ENCODE results near the gene NUDT4. TPM values are rescaled to one million over a fixed set of nuclear protein-coding genes. Genes with fewer than 3 reads are reported as not detected.
A peak's percentile ranks its signal among the peaks of the same experiment; 100 is the strongest.

Gene NUDT4
- total and polyA plus RNA-seq, 9 of the 15 experiments (the other 6 are each of a cell fraction or from before 2014, with no cell fraction given): 38.1 to 164 (median 99.2) TPM

GRCh38 chr12:93348575-93349435 is 28.9 kb upstream of the NUDT4 start:
- TF ChIP-seq MEIS2 (IDR thresholded peaks at IDR 0.05; ENCODE audit: partially characterized antibody) (peak; percentile 11), MECOM (CRISPR knock-in tag; IDR thresholded peaks at IDR 0.05) (no peak)
- Histone ChIP-seq H3K4me3 (no peak overlapping the region), H3K36me3 (ENCODE audit: control insufficient read depth, insufficient read depth, low read length) (no peaks in the 10 kb centered on the region), H2AFZ (ENCODE audit: low read depth, low read length) (no peak overlapping the region), H3K9ac (ENCODE audit: insufficient read depth in 1 of 2, low read depth in 2 of 2, low read length in 2 of 2) (no peak overlapping the region), H3K9me1 (ENCODE audit: control insufficient read depth, insufficient read depth, low read length) (no peaks in the 10 kb centered on the region), H3K79me2 (ENCODE audit: control insufficient read depth, insufficient read depth, low read length) (no peaks in the 10 kb centered on the region), H3K9me3 (replicated peaks; ENCODE audit: control insufficient read depth, insufficient read depth, low read depth, low read length) (no peaks in the 10 kb centered on the region), H3K27ac (ENCODE audit: extremely low read depth, low read depth, low read length) (no peak overlapping the region), H3K4me2 (ENCODE audit: insufficient read depth, low read length) (no peak overlapping the region), H3K27me3 (ENCODE audit: control insufficient read depth in 2 of 2, insufficient read depth in 2 of 2, low read length in 2 of 2) (no peaks in the 10 kb centered on the region), H4K20me1 (replicated peaks; ENCODE audit: control insufficient read depth, insufficient read depth, low read length) (no peaks in the 10 kb centered on the region), H3K4me1 (replicated peaks in 1 of 2; ENCODE audit: control insufficient read depth in 2 of 2, insufficient read depth in 2 of 2, low read length in 2 of 2) (peaks cover 0 to 7% of the 10 kb centered on the region in 2 experiments; a peak in 2 of 5 replicates)
- ChIA-PET POLR2A (interaction anchor here (1.1 kb wide), 1 partner anchor 13 kb away, joined by 5 read pairs; no protein-coding TSS in a partner anchor), CTCF (ENCODE audit: low intra/inter-chr PET ratio) (no interaction called here)
- whole genome bisulfite sequencing (ENCODE audit: insufficient coverage, low coverage, missing lambda C conversion rate): 89% methylated on average over 8 of the region's 10 CpGs
- in situ Hi-C loops (cut with MboI) (no loop called here), intact Hi-C loops (cut with micrococcal nuclease) (no loop called here)
- FAIRE-seq: no peak
- no TSS peak for BruUV-seq (replicated peaks)
- ATAC-seq: no peak
- DNase-seq (ENCODE audit: extremely low read depth in 1 of 4, low spot score in 3 of 4): no peak

- Histone ChIP-seq H4K20me1 (replicated peaks; ENCODE audit: control insufficient read depth, insufficient read depth, low read length) (no peaks in the 10 kb centered on the region), H3K4me1 (replicated peaks in 1 of 2; ENCODE audit: control insufficient read depth in 2 of 2, insufficient read depth in 2 of 2, low read length in 2 of 2) (peaks cover 0 to 6% of the 10 kb centered on the region in 2 experiments; a peak in 3 of 5 replicates), H3K79me2 (ENCODE audit: control insufficient read depth, insufficient read depth, low read length) (no peaks in the 10 kb centered on the region), H3K9ac (ENCODE audit: insufficient read depth in 1 of 2, low read depth in 2 of 2, low read length in 2 of 2) (no peak overlapping the region), H3K9me3 (replicated peaks; ENCODE audit: control insufficient read depth, insufficient read depth, low read depth, low read length) (no peaks in the 10 kb centered on the region), H3K4me2 (ENCODE audit: insufficient read depth, low read length) (no peak overlapping the region), H3K4me3 (no peak overlapping the region), H3K36me3 (ENCODE audit: control insufficient read depth, insufficient read depth, low read length) (no peaks in the 10 kb centered on the region), H3K27ac (ENCODE audit: extremely low read depth, low read depth, low read length) (no peak overlapping the region), H3K27me3 (ENCODE audit: control insufficient read depth in 2 of 2, insufficient read depth in 2 of 2, low read length in 2 of 2) (no peaks in the 10 kb centered on the region), H2AFZ (ENCODE audit: low read depth, low read length) (no peak overlapping the region), H3K9me1 (ENCODE audit: control insufficient read depth, insufficient read depth, low read length) (no peaks in the 10 kb centered on the region)
- CTCF ChIA-PET (ENCODE audit: low intra/inter-chr PET ratio): no interaction called here
- intact Hi-C loops (cut with micrococcal nuclease) (no loop called here), in situ Hi-C loops (cut with MboI) (no loop called here)
- 75% methylated on average over 1 of the region's 1 CpG for WGBS (ENCODE audit: insufficient coverage, low coverage, missing lambda C conversion rate)
- POLR2A ChIA-PET: interaction anchor here (0.6 to 1.5 kb wide), 2 partner anchors 12 to 24 kb away, joined by 3 to 8 read pairs; no protein-coding TSS in a partner anchor
- no peak for TF ChIP-seq BACH1 (tag; IDR thresholded peaks at IDR 0.05)
- TF ChIP-seq ZNF217 (CRISPR knock-in tag; IDR thresholded peaks at IDR 0.05): no peak
- TF ChIP-seq RBM14 (IDR thresholded peaks at IDR 0.05; ENCODE audit: borderline replicate concordance, insufficient read depth, low read depth, low read length): no peak
- no TSS peak for BruUV-seq (replicated peaks)
- ATAC-seq: no peak
- no peak for DNase-seq (ENCODE audit: extremely low read depth in 1 of 4, low spot score in 3 of 4)
- FAIRE-seq: no peak
These were observed 26.0 kb upstream of the NUDT4 start for GRCh38 chr12:93351726-93352125.
